GM19043 (cell line): ENCODE measurements around the gene EPS8L3.
A peak's percentile ranks its signal among the peaks of the same experiment; 100 is the strongest.

Source experiments
- ATAC-seq: cut with Tn5 transposase; IDR thresholded peaks from one replicate; pipeline ENCODE4 v1.9.1; 2021; ENCODE audit warnings: low read depth; ENCODE audit not compliant: unreplicated experiment

Gene EPS8L3

GRCh38 chr1:109793486-109794318 lies 30.0 kb upstream of the EPS8L3 start:
- ATAC-seq, result no peak

GRCh38 chr1:109793089-109793485 lies 29.4 kb upstream of the EPS8L3 start:
- no peak for ATAC-seq

GRCh38 chr1:109792056-109792831 lies 28.5 kb upstream of the EPS8L3 start:
- no peak for ATAC-seq

- ATAC-seq, result no peak
Measured at GRCh38 chr1:109791495-109792043, 27.8 kb upstream of the EPS8L3 start.

- ATAC-seq, result peak; percentile 78
Measured at GRCh38 chr1:109790735-109791494, 27.2 kb upstream of the EPS8L3 start.

- ATAC-seq, result no peak
Measured at GRCh38 chr1:109790329-109790728, 26.6 kb upstream of the EPS8L3 start.

GRCh38 chr1:109789551-109790180 lies 25.9 kb upstream of the EPS8L3 start:
- ATAC-seq, result no peak

GRCh38 chr1:109788695-109789521 lies 25.2 kb upstream of the EPS8L3 start:
- ATAC-seq, result no peak

GRCh38 chr1:109787845-109788601 lies 24.3 kb upstream of the EPS8L3 start:
- no peak for ATAC-seq

- no peak for ATAC-seq
Measured at GRCh38 chr1:109787211-109787844, 23.6 kb upstream of the EPS8L3 start.

- ATAC-seq, result no peak
Measured at GRCh38 chr1:109786531-109787021, 22.9 kb upstream of the EPS8L3 start.

- no peak for ATAC-seq
Measured at GRCh38 chr1:109786112-109786480, 22.4 kb upstream of the EPS8L3 start.

- ATAC-seq, result no peak
Measured at GRCh38 chr1:109785446-109786111, 21.9 kb upstream of the EPS8L3 start.

GRCh38 chr1:109784551-109785252 lies 21.0 kb upstream of the EPS8L3 start:
- ATAC-seq, result no peak

GRCh38 chr1:109783436-109783835 lies 19.7 kb upstream of the EPS8L3 start:
- ATAC-seq, result no peak

GRCh38 chr1:109782927-109783326 lies 19.2 kb upstream of the EPS8L3 start:
- ATAC-seq, result no peak

- ATAC-seq, result no peak
Measured at GRCh38 chr1:109782514-109782913, 18.8 kb upstream of the EPS8L3 start.
